ENCODE data around the gene PARP8. TPM values are rescaled to one million over a fixed set of nuclear protein-coding genes. Genes with fewer than 3 reads are reported as not detected.

The PARP8 gene
- total RNA-seq, 1 donor from 2014 or later: 54.6 TPM

GRCh38 chr5:50873595-50874277, 207.3 kb downstream of the PARP8 start:
- H3K36me3 ChIP-seq: no peaks in the 10 kb centered on the region
- TF ChIP-seq CTCF (IDR thresholded peaks at IDR 0.05): no peak
- no peaks in the 10 kb centered on the region for H3K9me3 ChIP-seq
- DNase-seq (no peak), ATAC-seq (no peak)
- intact Hi-C loops (cut with DNase I): no loop called here
- no peaks in the 10 kb centered on the region for H3K4me1 ChIP-seq
- no peak overlapping the region for H3K27ac ChIP-seq
- H3K4me3 ChIP-seq: no peak overlapping the region
- H3K27me3 ChIP-seq (ENCODE audit: low read depth): no peaks in the 10 kb centered on the region

GRCh38 chr5:50874306-50875001, 208.0 kb downstream of the PARP8 start:
- DNase-seq (no peak), ATAC-seq (peak; percentile 61 to 77)
- TF ChIP-seq CTCF (IDR thresholded peaks at IDR 0.05): no peak
- no peaks in the 10 kb centered on the region for H3K9me3 ChIP-seq
- intact Hi-C loops (cut with DNase I): no loop called here
- H3K4me1 ChIP-seq: no peaks in the 10 kb centered on the region
- H3K36me3 ChIP-seq: no peaks in the 10 kb centered on the region
- H3K4me3 ChIP-seq: no peak overlapping the region
- H3K27ac ChIP-seq: no peak overlapping the region
- no peaks in the 10 kb centered on the region for H3K27me3 ChIP-seq (ENCODE audit: low read depth)

- DNase-seq (no peak), ATAC-seq (peak in 1 of 2 donors; percentile 32)
- Histone ChIP-seq H3K27ac (no peak overlapping the region), H3K36me3 (no peaks in the 10 kb centered on the region), H3K9me3 (no peaks in the 10 kb centered on the region), H3K4me3 (no peak overlapping the region), H3K4me1 (no peaks in the 10 kb centered on the region), H3K27me3 (ENCODE audit: low read depth) (no peaks in the 10 kb centered on the region)
- intact Hi-C loops (cut with DNase I): no loop called here
- TF ChIP-seq CTCF (IDR thresholded peaks at IDR 0.05): no peak
Observed at GRCh38 chr5:50875002-50875344, 208.5 kb downstream of the PARP8 start.

GRCh38 chr5:50878470-50878869, 212.0 kb downstream of the PARP8 start:
- H3K27ac ChIP-seq: no peak overlapping the region
- ATAC-seq: no peak
- H3K9me3 ChIP-seq: no peaks in the 10 kb centered on the region
- no peaks in the 10 kb centered on the region for H3K4me1 ChIP-seq
- H3K36me3 ChIP-seq: no peaks in the 10 kb centered on the region
- H3K4me3 ChIP-seq: no peak overlapping the region
- DNase-seq: no peak
- H3K27me3 ChIP-seq (ENCODE audit: low read depth): no peaks in the 10 kb centered on the region
- TF ChIP-seq CTCF (IDR thresholded peaks at IDR 0.05): no peak
- intact Hi-C loops (cut with DNase I): no loop called here

- ATAC-seq (no peak), DNase-seq (no peak)
- H3K4me3 ChIP-seq: no peak overlapping the region
- H3K27ac ChIP-seq: no peak overlapping the region
- intact Hi-C loops (cut with DNase I): no loop called here
- H3K9me3 ChIP-seq: no peaks in the 10 kb centered on the region
- H3K36me3 ChIP-seq: no peaks in the 10 kb centered on the region
- H3K27me3 ChIP-seq (ENCODE audit: low read depth): no peaks in the 10 kb centered on the region
- no peaks in the 10 kb centered on the region for H3K4me1 ChIP-seq
- no peak for TF ChIP-seq CTCF (IDR thresholded peaks at IDR 0.05)
Observed at GRCh38 chr5:50881407-50881806, 215.0 kb downstream of the PARP8 start.
